Epithelial cell of prostate (primary cell): ENCODE measurements around the gene GFOD1.
"Not testable (repeated sequence)": the region's sequence is repeated elsewhere in the genome, so short reads cannot be mapped to it uniquely, and the experiment has no call there.

Experiments
- DNase-seq: peaks from one replicate; pipeline ENCODE4 v3.0.0-alpha.2; 2011; ENCODE audit warnings: low read depth, low spot score
- H3K27ac ChIP-seq: fragments of 450-650 bp; 2 replicates; pipeline ENCODE4 v1.5.1; 2017; ENCODE audit warnings: mild to moderate bottlenecking

GFOD1 gene

DNA sequence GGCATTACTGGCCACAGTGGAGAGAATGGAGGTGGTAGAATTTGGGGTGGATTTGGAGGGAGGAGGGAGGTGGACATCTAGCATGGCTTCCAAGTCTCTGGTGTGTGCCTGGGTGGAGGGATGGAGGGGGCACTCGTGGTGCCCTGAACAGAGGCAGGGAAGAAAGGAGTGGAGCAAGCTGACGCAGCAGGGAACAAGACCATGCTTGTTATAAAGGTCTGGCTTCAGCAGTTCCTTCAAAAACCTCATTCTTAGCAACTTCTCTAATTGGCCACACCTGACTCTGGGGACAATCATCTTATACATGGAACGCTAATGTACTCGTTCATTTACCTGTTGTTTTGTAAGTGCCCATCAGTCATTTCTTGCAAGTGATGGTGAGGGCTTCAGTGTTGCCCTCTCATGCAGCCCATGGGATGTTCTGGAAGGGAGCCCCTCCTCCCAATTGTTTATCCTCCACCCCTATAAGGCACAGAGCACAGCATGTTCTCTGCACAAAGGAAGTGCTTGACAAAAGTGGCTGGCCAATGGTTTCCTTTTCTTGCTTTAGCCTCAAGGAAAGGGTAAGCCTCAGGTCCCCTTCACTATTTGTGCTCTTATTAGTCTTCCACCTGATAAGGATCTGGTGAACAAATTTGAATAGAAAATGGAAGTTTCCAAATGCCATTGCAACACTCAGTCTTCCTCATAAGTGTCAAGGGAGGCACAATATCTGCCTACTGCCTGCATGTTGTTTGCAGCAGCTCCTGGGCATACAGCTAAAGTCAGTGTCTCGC lies 39.3 kb downstream of the GFOD1 start:
- DNase-seq: no peak
- H3K27ac ChIP-seq: no peak overlapping the region

DNA sequence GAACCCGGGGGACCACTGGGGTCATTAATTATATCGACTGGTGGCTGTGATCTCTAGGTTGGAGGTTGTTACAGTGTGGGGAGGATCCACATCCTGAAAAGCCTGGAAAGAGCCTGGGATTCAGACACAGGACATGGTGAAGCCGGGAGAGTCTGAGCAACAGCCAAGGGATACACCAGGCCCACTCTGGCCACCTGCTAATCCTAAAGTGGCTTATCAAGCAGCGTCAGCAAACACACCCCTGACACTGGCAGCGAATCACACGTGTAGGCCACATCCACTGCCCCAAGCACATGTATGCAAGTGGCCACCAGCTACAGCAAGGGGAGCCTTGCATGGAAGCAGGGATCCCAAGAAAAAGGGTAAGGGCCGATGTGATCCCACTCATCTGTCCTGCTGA lies 41.0 kb downstream of the GFOD1 start:
- no peak for DNase-seq
- H3K27ac ChIP-seq: no peak overlapping the region

DNA sequence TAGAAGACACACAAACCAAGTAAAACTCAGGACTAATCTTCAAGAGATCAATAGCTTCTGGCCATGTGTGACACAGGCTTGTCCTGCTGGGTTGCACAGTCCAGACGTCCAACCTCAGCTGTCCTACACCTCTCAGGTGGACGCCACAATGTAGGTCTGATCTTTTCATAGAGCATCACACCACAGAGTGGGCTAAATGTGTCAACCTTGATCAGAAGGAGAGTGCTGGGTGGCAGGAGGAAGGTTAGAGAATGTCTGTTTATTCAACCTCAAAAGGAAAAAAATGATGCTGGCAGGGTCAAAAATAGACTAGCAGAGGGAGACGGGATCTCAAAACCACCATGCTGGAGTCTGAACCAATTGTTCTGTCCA lies 41.7 kb downstream of the GFOD1 start:
- DNase-seq: no peak
- no peak overlapping the region for H3K27ac ChIP-seq

DNA sequence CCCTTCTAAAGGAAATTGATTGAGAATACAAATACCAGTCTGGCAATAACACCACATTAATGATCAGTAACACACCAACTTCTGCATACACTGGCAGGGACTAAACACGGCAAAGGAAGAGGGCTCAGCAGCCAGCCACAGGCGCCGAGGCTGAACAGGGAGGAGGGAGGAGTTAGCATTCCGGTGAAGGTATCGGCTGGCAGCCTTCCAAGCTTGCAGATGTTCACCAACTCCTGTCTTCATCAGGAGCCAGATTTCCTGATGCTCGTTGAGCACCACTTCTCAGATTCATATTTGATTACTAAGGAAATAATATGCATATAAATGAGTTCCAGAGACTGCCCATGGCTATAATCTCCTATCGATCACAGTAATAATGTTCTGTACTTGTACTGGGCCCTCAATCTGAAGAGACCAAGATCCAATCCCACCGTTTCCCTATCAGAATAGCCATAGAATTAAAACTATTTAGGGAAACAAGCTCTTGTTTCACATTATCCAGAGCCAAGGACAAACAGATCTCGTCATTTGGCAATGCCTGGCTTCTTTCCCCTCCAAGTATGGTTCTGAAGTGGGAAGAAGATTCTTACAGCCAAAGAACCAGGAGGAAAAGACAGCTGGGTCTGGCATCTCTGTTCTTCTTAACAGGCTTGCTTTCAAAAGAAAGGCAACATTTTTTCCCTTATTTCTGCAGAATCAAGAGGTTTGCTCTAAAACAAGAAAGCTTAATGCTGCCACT lies 42.2 kb downstream of the GFOD1 start:
- no peak overlapping the region for H3K27ac ChIP-seq
- DNase-seq: no peak

DNA sequence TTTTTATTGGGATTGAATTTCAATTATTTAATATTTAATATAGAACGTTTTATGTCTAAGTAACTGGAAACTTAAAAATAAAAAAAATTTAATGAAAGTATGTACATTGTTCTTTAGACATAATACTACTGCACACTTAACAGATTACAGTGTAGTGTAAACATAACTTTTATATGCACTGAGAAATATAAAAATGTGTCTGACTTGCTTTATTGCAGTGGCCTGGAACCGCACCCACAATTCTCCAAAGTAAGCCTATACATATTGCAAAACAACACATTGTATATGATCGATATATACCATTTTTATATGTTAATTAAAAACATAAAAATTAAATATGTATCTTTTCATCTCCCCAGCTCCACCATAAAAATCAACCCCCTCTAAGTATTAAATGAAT lies 42.8 kb downstream of the GFOD1 start:
- no peak overlapping the region for H3K27ac ChIP-seq
- no peak for DNase-seq

DNA sequence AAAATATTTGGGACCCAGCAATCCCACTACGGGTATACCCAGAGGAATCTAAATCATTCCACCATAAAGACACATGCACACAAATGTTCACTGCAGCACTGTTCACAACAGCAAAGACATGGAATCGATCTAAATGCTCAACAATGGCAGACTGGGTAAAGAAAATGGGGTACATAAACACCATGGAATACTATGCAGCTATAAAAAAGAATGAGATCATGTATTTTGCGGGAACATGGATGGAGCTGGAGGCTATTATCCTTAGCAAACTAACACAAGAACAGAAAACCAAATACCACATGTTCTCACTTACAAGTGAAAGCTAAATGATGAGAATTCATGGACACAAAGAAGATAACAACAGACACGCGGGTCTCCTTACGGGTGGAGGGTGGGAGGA lies 43.4 kb downstream of the GFOD1 start:
- DNase-seq, H3K27ac ChIP-seq: not testable (repeated sequence)

DNA sequence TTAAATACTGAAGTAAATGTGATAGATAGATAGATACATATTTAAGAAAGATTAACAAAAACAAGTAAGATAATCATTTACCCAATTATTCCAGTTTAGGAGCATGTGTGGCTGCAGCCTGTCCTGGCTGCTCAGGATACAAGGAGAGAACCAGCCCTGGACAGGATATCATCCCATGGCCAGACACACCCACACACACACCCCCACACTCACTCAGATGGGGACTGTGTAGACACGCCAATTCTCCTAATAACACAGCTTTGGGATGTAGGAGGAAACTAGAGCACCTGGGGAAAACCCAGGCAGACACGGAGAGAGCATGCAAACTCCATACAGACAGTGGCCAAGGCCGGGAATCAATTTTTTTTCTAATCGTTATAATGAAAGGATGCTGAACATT lies 45.6 kb downstream of the GFOD1 start:
- DNase-seq: no peak
- no peak overlapping the region for H3K27ac ChIP-seq

DNA sequence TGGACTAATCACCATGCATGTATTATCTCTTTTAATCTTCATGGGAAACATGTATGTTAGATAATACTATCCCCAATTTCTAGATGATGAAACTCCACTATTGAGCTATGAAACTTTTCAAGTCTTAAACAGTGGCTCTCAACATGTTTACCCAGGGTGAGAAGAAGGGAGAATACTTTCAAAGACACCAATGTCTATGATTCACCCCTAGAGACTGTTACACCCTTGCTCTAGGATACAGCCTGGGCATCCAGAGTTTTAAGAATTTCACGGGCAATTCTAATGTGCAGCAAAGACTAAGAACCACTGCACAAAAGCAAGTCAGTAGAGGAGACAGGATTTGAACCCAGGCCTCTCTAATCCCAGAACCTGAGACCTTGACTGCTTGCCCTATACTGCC lies 47.8 kb downstream of the GFOD1 start:
- DNase-seq: no peak
- peak overlapping the region; percentile 24 for H3K27ac ChIP-seq

DNA sequence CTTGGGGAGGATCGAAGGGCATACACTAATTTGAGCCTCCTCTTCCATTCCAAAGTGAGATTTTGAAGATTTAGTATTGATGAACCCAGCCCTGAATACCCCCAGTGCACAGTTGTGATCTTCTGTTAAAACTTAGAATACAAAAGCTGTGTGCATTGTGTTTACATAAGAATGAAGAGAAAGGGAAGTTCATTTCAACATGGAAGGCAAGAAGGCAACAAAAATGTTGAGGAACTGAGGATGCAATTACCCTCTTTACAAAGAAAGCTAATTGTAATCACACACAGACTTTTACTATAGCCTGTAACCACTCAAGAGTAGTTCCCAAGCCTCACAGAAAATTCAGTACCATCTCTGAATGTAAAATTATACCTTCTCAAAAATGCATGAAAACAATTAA lies 49.3 kb downstream of the GFOD1 start:
- no peak for DNase-seq
- no peak overlapping the region for H3K27ac ChIP-seq

DNA sequence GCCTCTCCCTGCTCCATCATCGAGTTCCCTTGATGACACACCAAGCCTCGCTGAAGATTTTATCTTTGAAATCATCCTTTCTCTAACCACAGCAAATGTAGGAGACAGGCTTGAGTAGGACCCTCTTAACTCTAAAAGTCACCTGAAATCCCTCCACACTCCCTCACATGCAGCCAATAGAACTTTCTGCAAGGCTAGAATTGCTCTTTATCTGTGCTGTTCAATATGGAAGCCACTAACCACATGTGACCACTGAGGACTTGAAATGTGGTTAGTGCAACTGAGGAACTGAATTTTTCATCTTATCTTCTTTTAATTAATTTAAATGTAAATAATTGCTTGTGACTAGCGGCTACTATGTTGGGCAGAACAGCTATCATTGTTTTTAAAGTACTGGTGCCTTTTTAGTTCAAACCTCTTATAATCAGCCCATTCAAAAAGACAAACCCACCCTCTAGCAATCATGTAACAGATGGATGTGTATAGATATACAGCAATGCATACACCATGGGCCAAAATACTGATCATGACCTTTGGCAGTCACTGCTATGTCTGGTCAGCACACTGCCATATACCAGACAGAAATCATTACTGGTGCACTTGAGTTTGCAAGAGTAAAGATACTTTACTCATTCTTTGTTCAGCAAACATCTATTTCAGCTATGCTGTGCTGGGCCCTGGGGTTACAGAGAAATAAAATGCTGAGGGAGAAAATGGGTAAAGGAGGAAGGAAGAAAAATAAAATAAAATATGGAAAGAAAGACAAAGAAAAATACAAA lies 50.0 kb downstream of the GFOD1 start:
- H3K27ac ChIP-seq: no peak overlapping the region

DNA sequence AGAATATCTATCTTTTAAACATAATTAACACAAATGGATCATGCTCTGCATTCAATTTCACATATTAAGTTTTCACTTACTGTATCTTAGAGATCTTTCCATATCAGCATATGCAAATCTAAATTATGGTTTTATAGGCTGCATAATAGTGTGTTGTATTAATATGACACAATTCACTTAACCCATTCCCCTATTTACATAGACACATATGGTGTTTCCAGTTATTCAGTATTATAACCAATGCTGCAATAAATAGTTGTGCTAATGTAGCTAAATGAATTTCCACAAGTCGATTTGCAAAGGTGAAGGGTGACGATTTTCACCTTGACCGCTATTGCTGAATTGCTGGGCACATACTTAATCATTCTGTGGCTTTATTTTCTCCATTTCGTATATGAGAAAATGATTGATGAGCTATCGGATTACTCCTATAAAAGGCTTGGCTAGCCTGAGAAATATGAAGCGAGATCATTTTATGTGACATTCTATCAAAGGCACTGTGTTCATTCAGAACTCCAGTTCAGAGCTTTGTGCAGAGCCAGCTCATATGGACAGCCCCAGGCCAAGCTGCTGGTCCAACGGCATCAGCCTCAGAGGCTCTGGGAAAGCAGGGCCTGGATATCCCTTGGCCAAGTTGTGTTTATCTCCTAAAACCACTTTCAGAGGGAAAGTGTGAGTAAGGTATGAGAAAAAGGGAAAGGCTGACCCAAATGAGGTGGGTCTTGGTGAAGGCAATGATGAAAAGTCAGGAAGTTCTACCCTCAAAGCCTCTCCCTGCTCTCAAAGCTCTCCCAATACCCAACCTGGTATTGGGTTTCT lies 50.8 kb downstream of the GFOD1 start:
- H3K27ac ChIP-seq: no peak overlapping the region
- DNase-seq: no peak

More for the DNA sequence above, 50.0 kb downstream of the GFOD1 start:
- no peak for DNase-seq

DNA sequence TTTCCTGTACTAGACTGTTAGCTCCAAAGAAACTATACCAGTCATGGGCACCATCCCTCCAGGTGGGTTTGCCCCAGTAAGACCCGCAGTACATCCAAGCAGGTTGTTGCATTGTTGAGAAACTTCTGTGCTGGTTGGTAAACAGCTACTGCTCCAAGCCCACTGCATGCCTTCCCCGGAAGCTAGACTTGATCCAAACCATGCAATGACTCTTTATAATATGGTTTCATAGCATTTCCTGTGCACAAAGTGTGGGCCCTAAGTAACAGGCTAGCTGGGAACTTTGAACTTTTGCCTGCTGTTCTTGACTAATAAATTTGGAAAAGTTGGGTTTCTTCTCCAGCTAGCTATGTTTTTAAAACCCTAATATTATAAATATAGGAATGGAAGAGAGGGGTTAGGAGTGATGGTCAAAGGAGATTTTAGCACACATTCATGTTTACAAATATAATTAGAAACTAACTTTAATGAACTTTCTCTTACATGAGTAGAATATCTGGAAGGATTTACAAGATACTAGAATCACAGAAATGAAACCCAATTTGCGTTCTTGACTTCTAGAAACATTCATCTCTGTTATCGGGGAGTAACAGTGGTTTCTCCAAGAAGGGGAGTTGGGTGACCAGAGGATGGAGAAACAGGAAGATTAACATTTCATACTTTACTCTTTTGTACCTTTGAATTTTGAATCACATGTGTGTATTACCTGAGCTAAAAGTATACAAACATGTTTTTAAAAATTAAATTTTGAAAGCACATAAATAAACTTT lies 51.7 kb downstream of the GFOD1 start:
- H3K27ac ChIP-seq: no peak overlapping the region
- DNase-seq: no peak

DNA sequence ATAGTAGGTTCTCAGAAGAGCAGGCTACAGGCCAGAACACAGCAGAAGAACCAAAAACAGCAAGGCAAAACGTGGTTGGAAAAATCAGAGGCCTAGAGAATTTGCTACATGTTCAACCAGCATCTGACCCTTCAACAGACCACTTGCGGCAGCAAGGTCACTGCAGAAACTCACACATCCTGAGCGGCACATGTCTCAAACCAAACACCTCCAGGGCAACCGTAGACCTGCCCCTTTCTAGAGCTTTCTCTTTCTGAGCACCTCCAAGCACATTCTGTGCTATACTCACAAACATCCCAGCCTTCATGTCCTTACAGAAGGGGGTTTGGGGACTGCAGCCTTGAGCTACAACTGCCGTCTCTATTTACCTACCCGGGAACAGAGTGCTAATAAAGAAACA lies 52.6 kb downstream of the GFOD1 start:
- H3K27ac ChIP-seq: no peak overlapping the region
- no peak for DNase-seq

DNA sequence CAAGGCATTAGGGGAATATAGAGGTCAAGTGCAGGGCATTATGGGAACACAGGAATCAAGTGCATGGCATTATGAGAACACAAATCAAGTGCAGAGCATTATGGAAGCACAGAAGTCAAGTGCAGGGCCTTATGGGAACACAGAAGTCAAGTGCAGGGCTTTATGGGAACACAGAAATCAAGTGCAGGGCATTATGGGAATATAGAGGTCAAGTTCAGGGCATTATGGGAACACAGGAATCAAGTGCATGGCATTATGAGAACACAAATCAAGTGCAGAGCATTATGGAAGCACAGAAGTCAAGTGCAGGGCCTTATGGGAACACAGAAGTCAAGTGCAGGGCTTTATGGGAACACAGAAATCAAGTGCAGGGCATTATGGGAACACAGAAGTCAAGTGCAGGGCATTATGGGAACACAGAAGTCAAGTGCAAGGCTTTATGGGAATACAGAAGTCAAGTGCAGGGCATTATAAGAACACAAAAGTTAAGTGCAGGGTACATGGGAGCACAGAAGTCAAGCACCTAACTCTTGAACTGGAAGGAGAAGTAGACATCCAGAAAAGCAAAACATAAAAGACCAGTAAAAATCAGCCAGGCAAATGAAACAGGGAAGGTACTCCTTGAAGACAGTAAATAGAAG lies 53.1 kb downstream of the GFOD1 start:
- not testable (repeated sequence) for H3K27ac ChIP-seq, DNase-seq

DNA sequence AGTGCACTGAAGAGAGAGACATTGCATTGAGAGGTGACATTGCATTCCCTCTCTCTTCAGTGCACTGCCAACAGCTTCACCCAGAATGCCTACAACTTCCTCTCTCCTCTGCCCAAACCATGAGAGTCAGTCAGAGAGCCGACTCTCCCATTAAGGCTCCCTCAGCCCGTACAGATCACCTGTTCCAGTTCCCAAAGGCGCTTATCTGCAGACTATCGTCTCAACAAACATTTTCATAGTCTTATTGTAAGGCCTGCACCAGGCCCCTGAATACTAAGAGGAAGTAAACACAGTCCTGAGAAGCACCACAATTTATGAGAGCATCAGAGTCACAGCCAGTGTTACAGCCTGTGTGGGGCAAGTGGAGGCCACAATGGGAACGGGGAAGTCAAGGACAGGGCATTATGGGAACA lies 53.7 kb downstream of the GFOD1 start:
- DNase-seq: no peak
- H3K27ac ChIP-seq: no peak overlapping the region

DNA sequence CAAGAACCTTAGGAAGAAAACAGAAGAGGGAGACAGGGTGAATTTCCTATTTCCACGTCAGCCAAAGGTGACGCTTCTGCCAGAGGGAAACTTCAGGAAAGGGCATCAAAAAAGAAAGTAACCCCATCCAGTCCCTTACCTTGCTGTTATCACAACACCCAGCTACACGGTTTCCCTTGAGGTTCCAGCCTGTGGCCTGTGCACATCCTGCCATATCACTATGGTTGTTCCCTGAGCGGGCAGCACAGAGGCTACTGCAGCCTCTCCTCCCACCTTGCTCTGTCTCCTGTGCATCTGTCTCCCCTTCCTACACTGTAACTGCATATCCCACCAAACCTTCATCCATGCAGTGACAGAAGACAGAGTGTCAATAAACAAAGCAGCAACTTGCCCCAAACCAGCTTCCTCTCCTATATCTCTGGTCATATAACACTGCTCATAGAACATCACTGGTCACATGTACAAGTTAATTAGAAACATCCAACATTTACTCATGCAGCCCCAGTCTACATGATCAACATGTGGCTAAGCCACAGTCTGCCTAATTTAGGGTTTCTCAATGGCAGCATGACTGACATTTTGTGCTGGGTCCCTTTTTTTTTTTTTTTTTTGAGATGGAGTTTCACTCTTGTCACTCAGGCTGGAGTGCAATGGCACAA lies 54.7 kb downstream of the GFOD1 start:
- no peak for DNase-seq
- no peak overlapping the region for H3K27ac ChIP-seq

DNA sequence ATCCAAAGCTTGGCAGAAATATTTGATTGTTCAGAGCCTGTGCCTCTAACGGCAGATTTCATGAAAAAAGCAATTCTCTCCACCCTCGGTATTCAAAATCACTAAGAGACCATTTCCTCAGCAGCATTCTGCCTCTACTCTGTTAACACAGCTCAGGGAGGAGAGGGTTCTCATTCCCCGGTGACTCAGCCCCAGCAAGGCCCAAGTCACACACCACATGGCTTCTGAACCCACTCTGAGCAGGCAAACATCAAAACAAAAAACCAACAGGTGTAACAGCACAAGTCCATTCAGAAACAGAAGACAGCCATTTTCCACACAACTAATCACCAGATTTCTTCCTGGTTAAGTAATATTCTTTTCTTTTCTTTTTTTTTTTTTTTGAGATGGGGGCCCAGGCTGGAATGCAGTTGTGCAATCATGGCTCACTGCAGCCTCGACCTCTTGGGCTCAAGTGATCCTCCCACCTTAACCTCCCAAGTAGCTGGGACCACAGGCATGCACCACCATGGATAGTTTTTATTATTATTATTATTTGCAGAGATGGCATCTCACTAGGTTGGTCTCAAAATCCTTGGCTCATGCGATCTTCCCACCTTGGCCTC lies 55.4 kb downstream of the GFOD1 start:
- no peak overlapping the region for H3K27ac ChIP-seq
- no peak for DNase-seq

DNA sequence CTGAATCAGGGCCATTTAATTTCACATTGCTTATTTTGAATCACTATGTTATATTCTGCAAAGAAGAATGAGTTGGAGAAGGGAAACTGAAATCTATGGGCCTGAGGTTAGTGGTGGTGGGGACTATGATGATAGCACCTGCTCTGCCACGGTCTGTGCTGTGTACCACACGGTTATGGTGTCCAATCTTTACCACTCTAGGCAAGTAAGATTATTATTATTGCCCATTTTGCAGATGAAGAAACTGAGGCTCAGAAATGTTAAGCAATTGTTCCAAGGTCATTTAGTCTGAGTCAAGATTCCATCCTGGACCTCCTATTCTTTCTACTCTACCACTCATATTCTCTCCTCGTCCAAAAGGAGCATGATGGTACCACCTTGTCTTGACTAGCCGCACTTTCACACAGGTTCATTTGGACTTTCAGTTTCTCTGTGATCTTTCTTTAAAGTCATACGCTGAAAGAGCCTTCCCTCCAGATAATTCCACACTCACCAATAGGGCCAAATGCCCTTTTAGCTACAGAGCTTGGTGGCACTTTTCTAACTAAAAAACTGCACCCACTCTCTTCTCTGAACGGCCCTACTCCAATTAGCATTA lies 56.2 kb downstream of the GFOD1 start:
- no peak overlapping the region for H3K27ac ChIP-seq
- DNase-seq: no peak
